Glutamatergic neuron (in vitro differentiated cells): ENCODE results near the gene ART4. TPM values are rescaled to one million over a fixed set of nuclear protein-coding genes. Genes with fewer than 3 reads are reported as not detected.

Experiments used
- DNase-seq: peaks from one replicate; pipeline ENCODE4 v3.0.0; 2022
- H3K27ac Mint-ChIP-seq: one replicate; pipeline ENCODE4 v1.8.0; 2020; ENCODE audit warnings: mild to moderate bottlenecking, mixed read lengths, inconsistent platforms; ENCODE audit not compliant: unreplicated experiment
- H3K27me3 Mint-ChIP-seq: one replicate; pipeline ENCODE4 v1.8.0; 2020; ENCODE audit warnings: mild to moderate bottlenecking, moderate library complexity, mixed read lengths, inconsistent platforms; ENCODE audit not compliant: unreplicated experiment
- H3K36me3 Mint-ChIP-seq: one replicate; pipeline ENCODE4 v1.8.0; 2020; ENCODE audit warnings: mild to moderate bottlenecking, mixed read lengths, inconsistent platforms; ENCODE audit not compliant: unreplicated experiment
- H3K4me1 Mint-ChIP-seq: one replicate; pipeline ENCODE4 v1.8.0; 2020; ENCODE audit warnings: mild to moderate bottlenecking, low read depth, mixed read lengths, inconsistent platforms; ENCODE audit not compliant: unreplicated experiment
- H3K4me3 Mint-ChIP-seq: one replicate; pipeline ENCODE4 v1.8.0; 2020; ENCODE audit warnings: mild to moderate bottlenecking, mixed read lengths, inconsistent platforms; ENCODE audit not compliant: unreplicated experiment
- H3K9me3 Mint-ChIP-seq: one replicate; pipeline ENCODE4 v1.8.0; 2020; ENCODE audit warnings: mild to moderate bottlenecking, moderate library complexity, mixed read lengths, inconsistent platforms; ENCODE audit not compliant: unreplicated experiment
- CTCF ChIP-seq: fragments of 200-600 bp; sonication (generic); IDR thresholded peaks from one replicate; pipeline ENCODE4 v1.5.0; 2021; ENCODE audit not compliant: partially characterized antibody, unreplicated experiment
- total RNA-seq: library from RNA; stranded (reverse); fragmentation: NEBNext Ultra II Directional; extraction: Animal tissue kit (Norgen Biotek cat#: 25700); gene quantifications from one replicate; pipeline ENCODE4 v1.2.1, GENCODE V29; 2021; ENCODE audit not compliant: unreplicated experiment

The ART4 gene
- total RNA-seq, 1 donor from 2014 or later: not detected

GRCh38 chr12:14814014-14814413 lies 29.3 kb downstream of the ART4 start, which contains the start of gene SMCO3:
Gene SMCO3 (minus strand): TSS chr12:14814182. CDS start chr12:14806680, 7,502 bp downstream.
- no peaks in the 10 kb centered on the region for H3K36me3 Mint-ChIP-seq
- H3K4me3 Mint-ChIP-seq: no peak within 1 kb of the TSS
- no peak for DNase-seq
- H3K9me3 Mint-ChIP-seq: no peaks in the 10 kb centered on the region
- no peak for TF ChIP-seq CTCF
- H3K27ac Mint-ChIP-seq: no peak within 1 kb of the TSS
- no peaks in the 10 kb centered on the region for H3K4me1 Mint-ChIP-seq
- no peaks in the 10 kb centered on the region for H3K27me3 Mint-ChIP-seq

- TF ChIP-seq CTCF: no peak
- no peak for DNase-seq
- no peaks in the 10 kb centered on the region for H3K27me3 Mint-ChIP-seq
- no peaks in the 10 kb centered on the region for H3K9me3 Mint-ChIP-seq
- no peak overlapping the region for H3K27ac Mint-ChIP-seq
- no peaks in the 10 kb centered on the region for H3K4me1 Mint-ChIP-seq
- no peaks in the 10 kb centered on the region for H3K36me3 Mint-ChIP-seq
- H3K4me3 Mint-ChIP-seq: no peak overlapping the region
These were observed 31.8 kb downstream of the ART4 start for GRCh38 chr12:14811486-14811885.

GRCh38 chr12:14810953-14811483 lies 32.3 kb downstream of the ART4 start:
- no peak overlapping the region for H3K4me3 Mint-ChIP-seq
- TF ChIP-seq CTCF: no peak
- no peaks in the 10 kb centered on the region for H3K9me3 Mint-ChIP-seq
- H3K4me1 Mint-ChIP-seq: no peaks in the 10 kb centered on the region
- no peaks in the 10 kb centered on the region for H3K36me3 Mint-ChIP-seq
- no peaks in the 10 kb centered on the region for H3K27me3 Mint-ChIP-seq
- H3K27ac Mint-ChIP-seq: no peak overlapping the region
- no peak for DNase-seq

GRCh38 chr12:14810167-14810952 lies 33.0 kb downstream of the ART4 start:
- no peaks in the 10 kb centered on the region for H3K27me3 Mint-ChIP-seq
- no peaks in the 10 kb centered on the region for H3K4me1 Mint-ChIP-seq
- H3K4me3 Mint-ChIP-seq: no peak overlapping the region
- no peak for TF ChIP-seq CTCF
- no peaks in the 10 kb centered on the region for H3K9me3 Mint-ChIP-seq
- H3K36me3 Mint-ChIP-seq: no peaks in the 10 kb centered on the region
- DNase-seq: no peak
- no peak overlapping the region for H3K27ac Mint-ChIP-seq

GRCh38 chr12:14803830-14804160 lies 39.5 kb downstream of the ART4 start:
- Mint-ChIP-seq H3K36me3 (no peaks in the 10 kb centered on the region), H3K27me3 (peaks cover 1% of the 10 kb centered on the region), H3K27ac (no peak overlapping the region), H3K4me1 (no peaks in the 10 kb centered on the region), H3K4me3 (no peak overlapping the region), H3K9me3 (no peaks in the 10 kb centered on the region)
- DNase-seq: no peak
- no peak for TF ChIP-seq CTCF
